Naive thymus-derived CD4-positive, alpha-beta T cell (primary cell): ENCODE results near the gene CD8A. TPM values are rescaled to one million over a fixed set of nuclear protein-coding genes. Genes with fewer than 3 reads are reported as not detected.
A peak's percentile ranks its signal among the peaks of the same experiment; 100 is the strongest.
"Not testable (repeated sequence)": the region's sequence is repeated elsewhere in the genome, so short reads cannot be mapped to it uniquely, and the experiment has no call there.

Experiments used
- ATAC-seq: fragments of 150-1000 bp; cut with Tn5 transposase; 2 replicates; pipeline ENCODE4 v1.10.0; 2021; ENCODE audit warnings: mild to moderate bottlenecking, moderate library complexity
- CTCF ChIA-PET: fragments of 350-600 bp; sonication (Branson Sonifier 250); formaldehyde crosslinking; loops from one replicate; lab custom pipeline; 2021; ENCODE audit warnings: antibody characterized with exemption; lab: Charles Lee
- POLR2A ChIA-PET: fragments of 350-600 bp; sonication (Branson Sonifier 250); formaldehyde crosslinking; loops from one replicate; lab custom pipeline; 2021; ENCODE audit warnings: antibody characterized with exemption, inconsistent platforms; lab: Charles Lee
- DNase-seq, 9 donors: peaks; one replicate each; pipeline versions ENCODE4 v3.0.0 to v3.0.0-alpha.2; 2020 to 2022; ENCODE audit warnings: mixed read lengths in 1 of 9
- H3K27ac ChIP-seq: one replicate; pipeline ENCODE4 v1.7.0; 2013; ENCODE audit warnings: mild to moderate bottlenecking, low read depth, low read length, moderate library complexity
- H3K27me3 ChIP-seq, 2 donors: one replicate each; pipeline ENCODE4 v1.7.0; 2013; ENCODE audit warnings: low read length in 2 of 2, mild to moderate bottlenecking in 2 of 2, moderate library complexity in 2 of 2; ENCODE audit not compliant: control insufficient read depth in 2 of 2, insufficient read depth in 2 of 2
- H3K36me3 ChIP-seq, 3 experiments: 1 replicate in 2 of 3; 2 replicates in 1 of 3; pipeline ENCODE4 v1.7.0; 2013; ENCODE audit warnings: low read length in 3 of 3, mild to moderate bottlenecking in 3 of 3, moderate library complexity in 1 of 3; ENCODE audit not compliant: insufficient read depth in 3 of 3, control insufficient read depth in 2 of 3
- H3K4me1 ChIP-seq, 2 donors: one replicate each; pipeline ENCODE4 v1.7.0; 2013; ENCODE audit warnings: low read length in 2 of 2, mild to moderate bottlenecking in 2 of 2, moderate library complexity in 1 of 2; ENCODE audit not compliant: control insufficient read depth in 2 of 2, insufficient read depth in 2 of 2
- H3K4me3 ChIP-seq: 2 replicates; pipeline ENCODE4 v1.7.0; 2013; ENCODE audit warnings: mild to moderate bottlenecking, low read length
- H3K9me3 ChIP-seq, 3 experiments: 1 replicate in 2 of 3; 2 replicates in 1 of 3; pipeline ENCODE4 v1.7.0; 2013; ENCODE audit warnings: low read length in 3 of 3; ENCODE audit not compliant: control insufficient read depth in 2 of 3
- H3K27ac Mint-ChIP-seq, 9 donors: one replicate each; pipeline ENCODE4 v1.8.0; 2020 to 2022; ENCODE audit warnings: mixed read lengths in 9 of 9, mild to moderate bottlenecking in 8 of 9, moderate library complexity in 5 of 9, inconsistent platforms in 2 of 9
- H3K27me3 Mint-ChIP-seq, 5 donors: one replicate each; pipeline ENCODE4 v1.8.0; 2021 to 2022; ENCODE audit warnings: mixed read lengths in 5 of 5, mild to moderate bottlenecking in 1 of 5
- H3K36me3 Mint-ChIP-seq, 5 donors: one replicate each; pipeline ENCODE4 v1.8.0; 2020 to 2022; ENCODE audit warnings: mixed read lengths in 5 of 5, mild to moderate bottlenecking in 3 of 5, inconsistent platforms in 1 of 5
- H3K4me1 Mint-ChIP-seq, 7 donors: one replicate each; pipeline ENCODE4 v1.8.0; 2020 to 2022; ENCODE audit warnings: mixed read lengths in 7 of 7, mild to moderate bottlenecking in 3 of 7, inconsistent platforms in 1 of 7
- H3K4me3 Mint-ChIP-seq, 10 donors: one replicate each; pipeline ENCODE4 v1.8.0; 2020 to 2022; ENCODE audit warnings: mild to moderate bottlenecking in 10 of 10, mixed read lengths in 10 of 10, moderate library complexity in 6 of 10, inconsistent platforms in 2 of 10
- H3K9me3 Mint-ChIP-seq, 11 donors: one replicate each; pipeline ENCODE4 v1.8.0; 2020 to 2022; ENCODE audit warnings: mixed read lengths in 11 of 11, mild to moderate bottlenecking in 4 of 11, inconsistent platforms in 1 of 11, moderate library complexity in 1 of 11
- intact Hi-C, 2 donors: fragments of 100-400 bp; cut with micrococcal nuclease; formaldehyde crosslinking; loops; one replicate each; pipeline ENCODE4 v1.15.1; 2023
- polyA plus RNA-seq, 2 donors: library from polyadenylated mRNA; unstranded; fragments of 300-500 nt; fragmentation: Illumina TruSeq; gene quantifications; one replicate each; pipeline ENCODE4 v1.2.3, GENCODE V29; 2021
- total RNA-seq, 6 experiments: library from RNA in 5 of 6; stranded (reverse) in 5 of 6; gene quantifications; 1 replicate in 5 of 6; 2 replicates in 1 of 6; pipeline ENCODE4 v1.2.3 and lab custom pipeline; 2021 to 2026

Gene CD8A
- total and polyA plus RNA-seq, 7 experiments from 2014 or later: 0.16 to 56.0 (median 1.6) TPM

GRCh38 chr2:86750240-86750839, 40.4 kb downstream of the CD8A start:
- CTCF ChIA-PET: interaction anchor here (0.6 kb wide), 1 partner anchor 817 kb away, joined by 3 read pairs; no protein-coding TSS in a partner anchor
- Histone ChIP-seq H3K9me3 (no peaks in the 10 kb centered on the region), H3K36me3 (peaks cover 0 to 44% (median 0%) of the 10 kb centered on the region in 3 experiments), H3K4me1 (no peaks in the 10 kb centered on the region), H3K27me3 (no peaks in the 10 kb centered on the region), H3K27ac (no peak overlapping the region), H3K4me3 (no peak overlapping the region)
- Mint-ChIP-seq H3K4me3 (no peak overlapping the region), H3K27ac (peak overlapping the region in 1 of 9 donors; percentile 6), H3K9me3 (peaks cover 0 to 16% (median 4%) of the 10 kb centered on the region in 11 donors), H3K27me3 (no peaks in the 10 kb centered on the region), H3K36me3 (peaks cover 12 to 71% (median 50%) of the 10 kb centered on the region in 5 donors), H3K4me1 (peaks cover 15 to 40% (median 33%) of the 10 kb centered on the region in 7 donors)
- POLR2A ChIA-PET: interaction anchor here (0.6 kb wide), 1 partner anchor 146 kb away, joined by 4 read pairs; no protein-coding TSS in a partner anchor
- DNase-seq (no peak), ATAC-seq (no peak)
- intact Hi-C loops: no loop called here

- DNase-seq (no peak), ATAC-seq (no peak)
- H3K36me3 Mint-ChIP-seq: peaks cover 12 to 72% (median 46%) of the 10 kb centered on the region in 5 donors
- no peak overlapping the region for H3K4me3 Mint-ChIP-seq
- peaks cover 0 to 16% (median 4%) of the 10 kb centered on the region in 11 donors for H3K9me3 Mint-ChIP-seq
- peaks cover 19 to 55% (median 48%) of the 10 kb centered on the region in 7 donors for H3K4me1 Mint-ChIP-seq
- ChIA-PET POLR2A (interaction anchor here (1.1 kb wide), 1 partner anchor 195 kb away, joined by 4 read pairs; no protein-coding TSS in a partner anchor), CTCF (no interaction called here)
- H3K27ac Mint-ChIP-seq: no peak overlapping the region
- Histone ChIP-seq H3K4me3 (no peak overlapping the region), H3K27me3 (no peaks in the 10 kb centered on the region), H3K27ac (no peak overlapping the region), H3K36me3 (peaks cover 0 to 31% (median 6%) of the 10 kb centered on the region in 3 experiments), H3K9me3 (no peaks in the 10 kb centered on the region), H3K4me1 (no peaks in the 10 kb centered on the region)
- intact Hi-C loops: no loop called here
- no peaks in the 10 kb centered on the region for H3K27me3 Mint-ChIP-seq
Observed at GRCh38 chr2:86747711-86748639, 42.7 kb downstream of the CD8A start.

GRCh38 chr2:86746939-86747338, 43.8 kb downstream of the CD8A start:
- no peak overlapping the region for H3K27ac ChIP-seq
- peaks cover 23 to 64% (median 51%) of the 10 kb centered on the region in 7 donors for H3K4me1 Mint-ChIP-seq
- H3K27me3 Mint-ChIP-seq: no peaks in the 10 kb centered on the region
- H3K27me3 ChIP-seq: no peaks in the 10 kb centered on the region
- peaks cover 6 to 68% (median 39%) of the 10 kb centered on the region in 5 donors for H3K36me3 Mint-ChIP-seq
- H3K4me1 ChIP-seq: no peaks in the 10 kb centered on the region
- intact Hi-C loops: no loop called here
- H3K36me3 ChIP-seq: peaks cover 0 to 20% (median 7%) of the 10 kb centered on the region in 3 experiments
- ChIA-PET POLR2A (no interaction called here), CTCF (no interaction called here)
- H3K4me3 ChIP-seq: no peak overlapping the region
- H3K9me3 Mint-ChIP-seq: peaks cover 0 to 16% (median 4%) of the 10 kb centered on the region in 11 donors
- H3K4me3 Mint-ChIP-seq: peak overlapping the region in 1 of 10 donors; percentile 9
- H3K27ac Mint-ChIP-seq: peak overlapping the region in 2 of 9 donors; percentile 1 to 6
- DNase-seq: no peak
- no peaks in the 10 kb centered on the region for H3K9me3 ChIP-seq
- no peak for ATAC-seq

- no peaks in the 10 kb centered on the region for H3K27me3 Mint-ChIP-seq
- no peak overlapping the region for H3K4me3 ChIP-seq
- no peak for DNase-seq
- no peaks in the 10 kb centered on the region for H3K27me3 ChIP-seq
- H3K36me3 Mint-ChIP-seq: peaks cover 3 to 42% (median 18%) of the 10 kb centered on the region in 5 donors
- H3K4me3 Mint-ChIP-seq: no peak overlapping the region
- H3K36me3 ChIP-seq: peaks cover 0 to 7% (median 7%) of the 10 kb centered on the region in 3 experiments
- peaks cover 0 to 4% (median 0%) of the 10 kb centered on the region in 11 donors for H3K9me3 Mint-ChIP-seq
- no peak overlapping the region for H3K27ac ChIP-seq
- H3K4me1 Mint-ChIP-seq: peaks cover 19 to 53% (median 39%) of the 10 kb centered on the region in 7 donors
- intact Hi-C loops: no loop called here
- ChIA-PET CTCF (interaction anchor here (0.7 to 1.0 kb wide), 2 partner anchors 14 to 961 kb away, joined by 3 to 4 read pairs; no protein-coding TSS in a partner anchor), POLR2A (no interaction called here)
- ATAC-seq: no peak
- H3K27ac Mint-ChIP-seq: peak overlapping the region in 1 of 9 donors; percentile 32
- no peaks in the 10 kb centered on the region for H3K4me1 ChIP-seq
- H3K9me3 ChIP-seq: no peaks in the 10 kb centered on the region
Observed at GRCh38 chr2:86744152-86744551, 46.6 kb downstream of the CD8A start.

- H3K9me3 Mint-ChIP-seq, H3K4me3 Mint-ChIP-seq, H3K36me3 ChIP-seq, H3K9me3 ChIP-seq, DNase-seq, H3K27ac ChIP-seq, H3K27me3 Mint-ChIP-seq, H3K4me3 ChIP-seq, POLR2A ChIA-PET, H3K4me1 ChIP-seq, intact Hi-C loops, H3K27me3 ChIP-seq, CTCF ChIA-PET: not testable (repeated sequence)
- peaks cover 12 to 41% (median 31%) of the 10 kb centered on the region in 7 donors for H3K4me1 Mint-ChIP-seq
- H3K36me3 Mint-ChIP-seq: peaks cover 3 to 28% (median 7%) of the 10 kb centered on the region in 5 donors
- peak overlapping the region in 3 of 9 donors; percentile 24 to 58 (median 28) for H3K27ac Mint-ChIP-seq
- peak; percentile 74 for ATAC-seq
Observed at GRCh38 chr2:86741889-86742498, 48.7 kb downstream of the CD8A start.

GRCh38 chr2:86739889-86740288, 50.8 kb downstream of the CD8A start:
- H3K27ac ChIP-seq, H3K4me3 Mint-ChIP-seq, H3K27me3 Mint-ChIP-seq, ATAC-seq, H3K9me3 Mint-ChIP-seq, H3K4me1 ChIP-seq, H3K4me3 ChIP-seq, DNase-seq, H3K9me3 ChIP-seq, H3K27me3 ChIP-seq, POLR2A ChIA-PET, H3K27ac Mint-ChIP-seq, CTCF ChIA-PET, H3K36me3 ChIP-seq, intact Hi-C loops: not testable (repeated sequence)
- H3K4me1 Mint-ChIP-seq: peaks cover 5 to 20% (median 13%) of the 10 kb centered on the region in 7 donors
- peaks cover 0 to 16% (median 4%) of the 10 kb centered on the region in 5 donors for H3K36me3 Mint-ChIP-seq
